Mesenchymal stem cell (in vitro differentiated cells and primary cell): ENCODE measurements around the gene MGP.

Experiments used
- DNase-seq: peaks from one replicate; pipeline ENCODE4 v3.0.0-alpha.2; 2013
- H2AFZ ChIP-seq: one replicate; pipeline ENCODE4 v1.6.1; 2013; ENCODE audit warnings: low read depth, mild to moderate bottlenecking, control low read depth, inconsistent platforms, low read length, moderate library complexity
- H2AK5ac ChIP-seq: 2 replicates; pipeline ENCODE4 v1.6.1; 2013; ENCODE audit warnings: low read length, moderate library complexity, mild to moderate bottlenecking, inconsistent platforms; ENCODE audit not compliant: severe bottlenecking
- H2BK120ac ChIP-seq: one replicate; pipeline ENCODE4 v1.6.1; 2013; ENCODE audit warnings: low read depth, mild to moderate bottlenecking, inconsistent platforms, low read length, moderate library complexity
- H2BK12ac ChIP-seq, 2 experiments: one replicate each; pipeline ENCODE4 v1.6.1; 2013; ENCODE audit warnings: inconsistent platforms in 2 of 2, low read length in 2 of 2, mild to moderate bottlenecking in 2 of 2, moderate library complexity in 2 of 2, control low read depth in 1 of 2
- H2BK15ac ChIP-seq: one replicate; pipeline ENCODE4 v1.6.1; 2013; ENCODE audit warnings: mild to moderate bottlenecking, low read depth, inconsistent platforms; ENCODE audit not compliant: poor library complexity, severe bottlenecking
- H2BK5ac ChIP-seq: 2 replicates; pipeline ENCODE4 v1.6.1; 2013; ENCODE audit warnings: low read depth, mild to moderate bottlenecking, low read length, control low read depth, inconsistent platforms; ENCODE audit not compliant: poor library complexity, severe bottlenecking
- H3K14ac ChIP-seq, 2 experiments: one replicate each; pipeline ENCODE4 v1.6.1; 2013; ENCODE audit warnings: inconsistent platforms in 2 of 2, low read length in 2 of 2, control low read depth in 1 of 2, mild to moderate bottlenecking in 1 of 2, moderate library complexity in 1 of 2
- H3K18ac ChIP-seq, 2 experiments: one replicate each; pipeline ENCODE4 v1.6.1; 2013; ENCODE audit warnings: inconsistent platforms in 2 of 2, low read length in 2 of 2, control low read depth in 1 of 2, low read depth in 1 of 2, mild to moderate bottlenecking in 1 of 2
- H3K23ac ChIP-seq, 2 experiments: one replicate each; pipeline ENCODE4 v1.6.1; 2013; ENCODE audit warnings: inconsistent platforms in 2 of 2, low read length in 2 of 2, mild to moderate bottlenecking in 2 of 2, moderate library complexity in 2 of 2, control low read depth in 1 of 2
- H3K27ac ChIP-seq: 2 replicates; pipeline ENCODE4 v1.5.1; 2013; ENCODE audit warnings: mild to moderate bottlenecking, moderate library complexity, low read length, control low read depth, inconsistent platforms; ENCODE audit not compliant: poor library complexity, severe bottlenecking
- H3K27me3 ChIP-seq, 2 experiments: 2 replicates each; pipeline versions ENCODE4 v1.6.1 to v1.7.0; 2013; ENCODE audit warnings: low read length in 2 of 2, mild to moderate bottlenecking in 2 of 2, moderate library complexity in 2 of 2, control low read depth in 1 of 2, inconsistent platforms in 1 of 2; ENCODE audit not compliant: control insufficient read depth in 1 of 2, insufficient read depth in 1 of 2
- H3K36me3 ChIP-seq, 2 experiments: 2 replicates each; pipeline versions ENCODE4 v1.6.1 to v1.7.0; 2013; ENCODE audit warnings: low read length in 2 of 2, control low read depth in 1 of 2, inconsistent platforms in 1 of 2, low read depth in 1 of 2, mild to moderate bottlenecking in 1 of 2; ENCODE audit not compliant: insufficient read depth in 2 of 2, control insufficient read depth in 1 of 2
- H3K4ac ChIP-seq, 2 experiments: one replicate each; pipeline ENCODE4 v1.6.1; 2013; ENCODE audit warnings: inconsistent platforms in 2 of 2, low read length in 2 of 2, mild to moderate bottlenecking in 2 of 2, moderate library complexity in 2 of 2, control low read depth in 1 of 2, low read depth in 1 of 2
- H3K4me1 ChIP-seq: 2 replicates; pipeline ENCODE4 v1.6.1; 2013; ENCODE audit warnings: low read depth, low read length, control low read depth; ENCODE audit not compliant: control insufficient read depth, insufficient read depth
- H3K4me2 ChIP-seq: 2 replicates; pipeline ENCODE4 v1.6.1; 2013; ENCODE audit warnings: low read length, mild to moderate bottlenecking, inconsistent platforms; ENCODE audit not compliant: poor library complexity, severe bottlenecking
- H3K4me3 ChIP-seq, 2 experiments: 2 replicates each; pipeline versions ENCODE4 v1.5.1 to v1.7.0; 2013; ENCODE audit warnings: low read length in 2 of 2, mild to moderate bottlenecking in 2 of 2, control low read depth in 1 of 2, low read depth in 1 of 2; ENCODE audit not compliant: insufficient read depth in 1 of 2
- H3K79me1 ChIP-seq: replicated peaks from 2 replicates; pipeline ENCODE4 v1.6.1; 2013; ENCODE audit warnings: mild to moderate bottlenecking, control low read depth, low read length, inconsistent platforms; ENCODE audit not compliant: poor library complexity, severe bottlenecking
- H3K9ac ChIP-seq: 2 replicates; pipeline ENCODE4 v1.7.0; 2013; ENCODE audit warnings: mild to moderate bottlenecking, low read length, moderate library complexity
- H3K9me3 ChIP-seq: 2 replicates; pipeline ENCODE4 v1.7.0; 2013; ENCODE audit warnings: mild to moderate bottlenecking, low read length; ENCODE audit not compliant: control insufficient read depth
- H4K8ac ChIP-seq: one replicate; pipeline ENCODE4 v1.6.1; 2013; ENCODE audit warnings: inconsistent platforms, mild to moderate bottlenecking, low read length, moderate library complexity
- H4K91ac ChIP-seq: one replicate; pipeline ENCODE4 v1.6.1; 2013; ENCODE audit warnings: mild to moderate bottlenecking, low read length, inconsistent platforms
- WGBS: methylation state at CpG from one replicate; pipeline ENCODE4 v1.1.7; 2013; ENCODE audit warnings: mixed read lengths; 5-methylcytosine and 5-hydroxymethylcytosine counted together

Gene MGP

DNA sequence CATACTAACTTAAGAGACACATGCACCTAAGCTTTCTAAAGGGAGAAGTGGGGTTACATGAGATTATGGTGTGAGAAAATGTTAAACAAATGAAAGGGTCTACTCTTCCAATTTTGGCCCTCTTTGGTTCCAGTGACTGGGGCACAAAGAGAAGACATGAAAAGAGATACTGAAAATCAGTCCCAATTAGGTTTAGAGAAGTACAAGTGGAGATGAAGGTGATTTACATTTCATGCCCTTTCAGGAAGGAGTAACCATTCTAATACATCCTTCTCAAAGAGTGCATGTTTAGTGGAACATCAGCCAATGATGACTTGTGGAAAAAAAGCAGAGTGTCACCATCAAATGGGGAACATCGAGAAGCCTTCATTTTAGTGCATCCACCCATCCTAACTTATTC is 14.4 kb downstream of the MGP start:
- WGBS = 94% methylated on average over 1 of the region's 1 CpG
- H2AFZ ChIP-seq = peak overlapping the region; percentile 27

DNA sequence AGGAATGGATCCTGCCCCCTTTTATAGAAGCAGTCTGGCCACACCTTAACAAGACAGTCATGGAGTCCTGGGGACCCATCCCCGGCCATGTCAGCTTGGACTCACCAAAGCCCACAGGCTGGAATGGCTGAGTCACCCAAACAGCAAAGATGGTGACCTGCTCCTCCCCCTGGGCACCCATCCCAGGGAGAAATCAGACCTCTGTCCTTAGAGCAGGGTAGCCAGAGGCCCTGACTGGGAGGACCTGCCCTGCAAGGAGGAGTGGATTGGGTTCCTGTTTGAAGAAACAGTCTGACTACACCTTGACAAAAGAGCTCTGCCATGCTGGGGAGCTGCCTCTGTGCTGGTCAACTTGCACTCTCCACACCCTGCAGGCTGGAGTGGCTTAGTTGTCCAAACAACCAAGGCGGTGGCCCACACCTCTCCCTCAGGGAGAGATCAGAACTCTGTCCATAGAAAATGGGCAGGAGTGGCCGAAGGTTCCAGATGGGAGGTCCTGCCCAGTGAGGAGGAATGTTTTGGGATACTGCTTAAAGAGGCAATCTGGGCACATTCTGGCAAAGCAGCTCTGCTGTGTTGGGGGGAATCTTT is 16.6 kb downstream of the MGP start:
- H3K36me3 ChIP-seq = no peaks in the 10 kb centered on the region

More for the DNA sequence above, 14.4 kb downstream of the MGP start:
- Histone ChIP-seq H3K9ac (no peak overlapping the region), H4K91ac (no peak overlapping the region), H2BK120ac (no peak overlapping the region), H3K23ac (no peak overlapping the region), H2BK15ac (no peak overlapping the region), H3K4ac (no peak overlapping the region), H2BK5ac (no peak overlapping the region), H3K4me2 (no peak overlapping the region), H3K14ac (no peak overlapping the region), H2BK12ac (no peak overlapping the region), H4K8ac (no peak overlapping the region), H2AK5ac (no peak overlapping the region), H3K27me3 (no peaks in the 10 kb centered on the region), H3K18ac (no peak overlapping the region), H3K79me1 (no peaks in the 10 kb centered on the region), H3K36me3 (no peaks in the 10 kb centered on the region), H3K27ac (no peak overlapping the region), H3K9me3 (no peaks in the 10 kb centered on the region), H3K4me3 (no peak overlapping the region), H3K4me1 (no peaks in the 10 kb centered on the region)
- DNase-seq = no peak

DNA sequence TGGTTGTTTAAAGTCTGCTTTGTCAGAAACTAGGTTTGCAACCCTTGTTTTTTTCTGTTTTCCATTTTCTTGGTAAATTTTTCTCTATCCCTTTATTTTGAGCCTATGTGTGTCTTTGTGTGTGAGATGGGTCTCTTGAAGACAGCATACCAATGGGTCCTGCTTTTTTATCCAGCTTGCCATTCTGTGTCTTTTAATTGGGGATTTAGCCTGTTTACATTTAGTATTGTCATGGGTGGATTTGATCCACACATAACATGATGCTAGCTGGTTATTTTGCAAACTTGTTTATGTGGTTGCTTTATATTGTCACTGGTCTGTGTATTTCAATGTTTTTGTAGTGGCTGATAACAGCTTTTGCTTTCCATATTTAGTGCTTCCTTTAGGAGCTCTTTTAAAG is 25.2 kb downstream of the MGP start:
- Histone ChIP-seq H3K4me3 (no peak overlapping the region), H3K18ac (no peak overlapping the region), H3K27me3 (no peaks in the 10 kb centered on the region), H3K4me1 (no peaks in the 10 kb centered on the region), H3K4me2 (no peak overlapping the region), H2AK5ac (no peak overlapping the region), H3K9me3 (peaks cover 16% of the 10 kb centered on the region), H3K79me1 (no peaks in the 10 kb centered on the region), H3K27ac (no peak overlapping the region), H3K9ac (no peak overlapping the region), H2AFZ (no peak overlapping the region), H4K91ac (no peak overlapping the region), H2BK12ac (no peak overlapping the region), H2BK15ac (no peak overlapping the region), H3K4ac (no peak overlapping the region), H4K8ac (no peak overlapping the region), H3K23ac (no peak overlapping the region), H2BK120ac (no peak overlapping the region), H3K14ac (no peak overlapping the region), H2BK5ac (no peak overlapping the region), H3K36me3 (no peaks in the 10 kb centered on the region)
- DNase-seq = no peak

More for the DNA sequence above, 16.6 kb downstream of the MGP start:
- Histone ChIP-seq H2BK12ac (no peak overlapping the region), H3K4me3 (no peak overlapping the region), H3K4me2 (no peak overlapping the region), H3K79me1 (no peaks in the 10 kb centered on the region), H2AK5ac (no peak overlapping the region), H3K4ac (no peak overlapping the region), H3K14ac (peak overlapping the region in 1 of 2 experiments; percentile 66), H4K8ac (no peak overlapping the region), H3K23ac (no peak overlapping the region), H2AFZ (no peak overlapping the region), H3K18ac (no peak overlapping the region), H3K27ac (no peak overlapping the region), H2BK5ac (no peak overlapping the region), H2BK15ac (no peak overlapping the region), H4K91ac (no peak overlapping the region), H3K4me1 (no peaks in the 10 kb centered on the region), H3K27me3 (no peaks in the 10 kb centered on the region), H3K9me3 (no peaks in the 10 kb centered on the region), H3K9ac (no peak overlapping the region), H2BK120ac (no peak overlapping the region)
- DNase-seq = no peak
- WGBS = 96% methylated on average over 3 of the region's 3 CpGs

DNA sequence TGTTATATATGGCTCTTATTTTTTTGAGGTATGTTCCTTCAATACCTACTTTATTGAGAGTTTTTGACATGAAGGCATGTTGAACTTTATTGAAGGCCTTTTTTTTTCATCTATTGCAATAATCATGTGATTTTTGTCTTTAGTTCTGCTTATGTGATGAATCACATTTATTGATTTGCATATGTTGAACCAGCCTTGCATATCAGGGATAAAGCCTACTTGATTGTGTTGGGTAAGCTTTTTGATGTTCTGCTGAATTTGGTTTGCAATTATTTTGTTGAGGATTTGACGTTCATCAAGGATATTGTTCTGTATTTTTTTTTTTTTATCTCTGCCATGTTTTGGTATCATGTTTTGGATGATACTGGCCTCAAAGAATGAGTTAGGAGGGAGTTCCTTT is 27.1 kb downstream of the MGP start:
- WGBS = 86% methylated on average over 1 of the region's 1 CpG
- Histone ChIP-seq H3K9me3 (peaks cover 16% of the 10 kb centered on the region), H3K79me1 (no peaks in the 10 kb centered on the region), H4K91ac (no peak overlapping the region), H3K36me3 (no peaks in the 10 kb centered on the region), H3K4me1 (no peaks in the 10 kb centered on the region), H2BK15ac (no peak overlapping the region), H2BK120ac (no peak overlapping the region), H3K4me2 (no peak overlapping the region), H2AFZ (no peak overlapping the region), H3K14ac (no peak overlapping the region), H3K27ac (no peak overlapping the region), H2BK12ac (no peak overlapping the region), H3K18ac (no peak overlapping the region), H2BK5ac (no peak overlapping the region), H2AK5ac (no peak overlapping the region), H3K4ac (no peak overlapping the region), H3K4me3 (no peak overlapping the region), H4K8ac (no peak overlapping the region), H3K23ac (no peak overlapping the region), H3K27me3 (no peaks in the 10 kb centered on the region), H3K9ac (no peak overlapping the region)
- DNase-seq = no peak
